Stimulated activated CD4-positive, alpha-beta T cell treated with anti-CD3 and anti-CD28 coated beads, Interleukin-4, amount 100 ng/mL, for 4 hours (primary cell): ENCODE data around the gene DNAJC27.

Experiments used
- DNase-seq, 2 experiments: peaks; one replicate each; pipeline ENCODE4 v3.0.0-alpha.2; 2020

The DNAJC27 gene

GRCh38 chr2:24924732-24925131 is 47.0 kb downstream of the DNAJC27 start:
- no peak for DNase-seq

GRCh38 chr2:24924266-24924665 is 47.5 kb downstream of the DNAJC27 start:
- DNase-seq = no peak

GRCh38 chr2:24923106-24923505 is 48.6 kb downstream of the DNAJC27 start:
- no peak for DNase-seq

- no peak for DNase-seq
These were observed 49.2 kb downstream of the DNAJC27 start for GRCh38 chr2:24922556-24922955.

- no peak for DNase-seq
These were observed 50.8 kb downstream of the DNAJC27 start for GRCh38 chr2:24920809-24921441.

GRCh38 chr2:24920098-24920808 is 51.5 kb downstream of the DNAJC27 start, which contains the start of gene ADCY3:
TSS of gene ADCY3 (minus strand) at chr2:24920237. CDS start at chr2:24918987, 1,250 bp downstream.
- peak; percentile 56 to 63 for DNase-seq

GRCh38 chr2:24919506-24920097 is 52.2 kb downstream of the DNAJC27 start:
- peak; percentile 14 to 34 for DNase-seq

GRCh38 chr2:24919037-24919505 is 52.7 kb downstream of the DNAJC27 start:
- DNase-seq = peak; percentile 36 to 53

- DNase-seq = no peak
These were observed 53.3 kb downstream of the DNAJC27 start for GRCh38 chr2:24918326-24919036.

- DNase-seq = no peak
These were observed 53.9 kb downstream of the DNAJC27 start for GRCh38 chr2:24917731-24918325.

GRCh38 chr2:24917086-24917485 is 54.7 kb downstream of the DNAJC27 start:
- DNase-seq = no peak

GRCh38 chr2:24915796-24916195 is 56.0 kb downstream of the DNAJC27 start:
- DNase-seq = no peak

GRCh38 chr2:24915175-24915574 is 56.6 kb downstream of the DNAJC27 start:
- DNase-seq = no peak

- no peak for DNase-seq
These were observed 57.0 kb downstream of the DNAJC27 start for GRCh38 chr2:24914713-24915112.

- no peak for DNase-seq
These were observed 57.8 kb downstream of the DNAJC27 start for GRCh38 chr2:24913911-24914310.

- DNase-seq = no peak
These were observed 58.8 kb downstream of the DNAJC27 start for GRCh38 chr2:24912986-24913385.

- DNase-seq = no peak
These were observed 59.2 kb downstream of the DNAJC27 start for GRCh38 chr2:24912523-24912922.

- no peak for DNase-seq
These were observed 61.5 kb downstream of the DNAJC27 start for GRCh38 chr2:24910245-24910644.

- DNase-seq = no peak
These were observed 62.1 kb downstream of the DNAJC27 start for GRCh38 chr2:24909555-24910177.

- DNase-seq = no peak
These were observed 63.3 kb downstream of the DNAJC27 start for GRCh38 chr2:24908461-24908901.

GRCh38 chr2:24907116-24907515 is 64.6 kb downstream of the DNAJC27 start:
- no peak for DNase-seq

GRCh38 chr2:24906466-24906865 is 65.3 kb downstream of the DNAJC27 start:
- no peak for DNase-seq
